ENCODE data around the gene PTGS1.
"Not testable (repeated sequence)": the region's sequence is repeated elsewhere in the genome, so short reads cannot be mapped to it uniquely, and the experiment has no call there.

Gene PTGS1

GRCh38 chr9:122370869-122371755 lies at the start of gene PTGS1:
Gene PTGS1, plus strand, starts transcription at chr9:122371024. Its CDS starts 61 bp downstream, at chr9:122371085.
- DNase-seq: no peak

- no peak for DNase-seq
Measured at GRCh38 chr9:122322553-122322952, 48.3 kb upstream of the PTGS1 start.

GRCh38 chr9:122324665-122325064 lies 46.2 kb upstream of the PTGS1 start:
- DNase-seq: not testable (repeated sequence)

GRCh38 chr9:122325124-122325523 lies 45.7 kb upstream of the PTGS1 start:
- DNase-seq: no peak

- DNase-seq: no peak
Measured at GRCh38 chr9:122327175-122327574, 43.6 kb upstream of the PTGS1 start.

- no peak for DNase-seq
Measured at GRCh38 chr9:122329597-122329996, 41.2 kb upstream of the PTGS1 start.

- not testable (repeated sequence) for DNase-seq
Measured at GRCh38 chr9:122330466-122330865, 40.4 kb upstream of the PTGS1 start.

- DNase-seq: no peak
Measured at GRCh38 chr9:122331523-122331927, 39.3 kb upstream of the PTGS1 start.

- no peak for DNase-seq
Measured at GRCh38 chr9:122332083-122332482, 38.7 kb upstream of the PTGS1 start.

- no peak for DNase-seq
Measured at GRCh38 chr9:122332644-122333043, 38.2 kb upstream of the PTGS1 start.

GRCh38 chr9:122333169-122333808 lies 37.5 kb upstream of the PTGS1 start:
- no peak for DNase-seq

GRCh38 chr9:122334916-122335315 lies 35.9 kb upstream of the PTGS1 start:
- DNase-seq: no peak

- DNase-seq: no peak
Measured at GRCh38 chr9:122336189-122336588, 34.6 kb upstream of the PTGS1 start.

GRCh38 chr9:122336866-122337555 lies 33.8 kb upstream of the PTGS1 start:
- DNase-seq: no peak

GRCh38 chr9:122337556-122337929 lies 33.3 kb upstream of the PTGS1 start:
- DNase-seq: no peak

GRCh38 chr9:122338536-122338935 lies 32.3 kb upstream of the PTGS1 start:
- no peak for DNase-seq

GRCh38 chr9:122338994-122339393 lies 31.8 kb upstream of the PTGS1 start:
- no peak for DNase-seq

- DNase-seq: no peak
Measured at GRCh38 chr9:122339579-122339978, 31.2 kb upstream of the PTGS1 start.

- DNase-seq: no peak
Measured at GRCh38 chr9:122340161-122340560, 30.7 kb upstream of the PTGS1 start.

- DNase-seq: no peak
Measured at GRCh38 chr9:122342323-122343050, 28.3 kb upstream of the PTGS1 start.

GRCh38 chr9:122346478-122347347 lies 24.1 kb upstream of the PTGS1 start:
- no peak for DNase-seq

Measured in activated CD4-positive, alpha-beta T cell treated with anti-CD3 and anti-CD28 coated beads, Interleukin-2, amount 50 U/mL, for 1 hour (primary cell).